ENCODE data around the gene PPM1B.
"Not testable (repeated sequence)": the region's sequence is repeated elsewhere in the genome, so short reads cannot be mapped to it uniquely, and the experiment has no call there.

DNA sequence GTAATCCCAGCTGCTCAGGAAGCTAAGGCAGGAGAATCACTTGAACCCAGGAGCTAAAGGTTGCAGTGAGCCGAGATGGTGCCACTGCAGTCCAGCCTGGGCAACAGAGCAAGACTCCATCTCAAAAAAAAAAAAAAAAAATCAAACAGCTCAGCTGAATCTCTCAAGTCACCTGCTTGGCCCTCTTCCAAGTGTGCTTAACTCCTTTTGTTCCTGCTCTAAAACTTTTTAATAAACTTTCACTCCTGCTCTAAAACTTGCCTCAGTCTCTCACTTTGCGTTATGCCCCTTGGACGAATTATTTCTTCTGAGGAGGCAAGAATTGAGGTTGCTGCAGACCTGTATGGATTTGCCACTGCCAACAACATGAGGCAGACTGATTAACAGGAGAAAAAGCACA is 35.1 kb upstream of the PPM1B start:
- TF ChIP-seq EZH2phosphoT487 (IDR thresholded peaks at IDR 0.05; ENCODE audit: insufficient read depth, low read depth); EZH2 (IDR thresholded peaks at IDR 0.05; ENCODE audit: insufficient read depth, poor library complexity, severe bottlenecking): not testable (repeated sequence)

All from GM23248 (cell line).